Epithelial cell of esophagus (primary cell): ENCODE measurements around the gene MTCL1.

Experiments used
- DNase-seq: peaks from one replicate; pipeline ENCODE4 v3.0.0; 2010; ENCODE audit warnings: low read depth
- H3K4me3 ChIP-seq: 2 replicates; pipeline ENCODE4 v1.5.1; 2011; ENCODE audit warnings: mild to moderate bottlenecking, low read length, control low read depth
- CTCF ChIP-seq: IDR thresholded peaks from 2 replicates; pipeline ENCODE4 v1.5.1; 2011; ENCODE audit warnings: low read depth, mild to moderate bottlenecking, low read length, control low read depth, inconsistent platforms; ENCODE audit not compliant: insufficient read depth; ENCODE audit errors: missing control alignments

Gene MTCL1

GRCh38 chr18:8726963-8727705, 21.8 kb downstream of the MTCL1 start:
- no peak for TF ChIP-seq CTCF
- DNase-seq: no peak
- H3K4me3 ChIP-seq: no peak overlapping the region

GRCh38 chr18:8730080-8730827, 24.9 kb downstream of the MTCL1 start:
- no peak overlapping the region for H3K4me3 ChIP-seq
- peak; percentile 71 for DNase-seq
- no peak for TF ChIP-seq CTCF

GRCh38 chr18:8732442-8733360, 27.3 kb downstream of the MTCL1 start:
- DNase-seq: no peak
- no peak overlapping the region for H3K4me3 ChIP-seq
- no peak for TF ChIP-seq CTCF

- TF ChIP-seq CTCF: no peak
- H3K4me3 ChIP-seq: no peak overlapping the region
- DNase-seq: peak; percentile 66
These were observed 29.1 kb downstream of the MTCL1 start for GRCh38 chr18:8734496-8734895.

GRCh38 chr18:8735274-8735673, 29.9 kb downstream of the MTCL1 start:
- H3K4me3 ChIP-seq: no peak overlapping the region
- no peak for TF ChIP-seq CTCF
- DNase-seq: no peak

GRCh38 chr18:8741117-8741516, 35.8 kb downstream of the MTCL1 start:
- no peak overlapping the region for H3K4me3 ChIP-seq
- DNase-seq: no peak
- TF ChIP-seq CTCF: no peak
